GM12801 (cell line): ENCODE measurements around the gene CHD1L.

Source experiments
- CTCF ChIP-seq: IDR thresholded peaks from one replicate; pipeline ENCODE4 v1.5.1; 2011; ENCODE audit warnings: control low read depth; ENCODE audit not compliant: insufficient read length; ENCODE audit errors: extremely low read depth

The CHD1L gene

GRCh38 chr1:147283011-147283410 is 40.5 kb downstream of the CHD1L start:
- TF ChIP-seq CTCF = no peak

- TF ChIP-seq CTCF = no peak
These were observed 44.8 kb downstream of the CHD1L start for GRCh38 chr1:147287133-147287865.

- TF ChIP-seq CTCF = no peak
These were observed 49.5 kb downstream of the CHD1L start for GRCh38 chr1:147292012-147292411.

- TF ChIP-seq CTCF = no peak
These were observed 50.3 kb downstream of the CHD1L start for GRCh38 chr1:147292631-147293251.

- no peak for TF ChIP-seq CTCF
These were observed 55.0 kb downstream of the CHD1L start for GRCh38 chr1:147297438-147297837.

GRCh38 chr1:147316968-147317367 is 74.5 kb downstream of the CHD1L start:
- TF ChIP-seq CTCF = no peak

GRCh38 chr1:147334292-147334691 is 91.8 kb downstream of the CHD1L start:
- TF ChIP-seq CTCF = no peak
